Adrenal gland (tissue), 12 donors: Measurements from ENCODE around the gene PTPRN2. TPM values are rescaled to one million over a fixed set of nuclear protein-coding genes. Genes with fewer than 3 reads are reported as not detected.

Experiments
- DNase-seq, 7 donors: peaks; one replicate each; pipeline ENCODE4 v3.0.0-alpha.2; 2019 to 2020
- H3K27ac ChIP-seq, 5 donors: fragments of 200-600 bp; sonication (generic) in 4 of 5; 1 replicate in 3 of 5; 2 replicates in 2 of 5; pipeline versions ENCODE4 v1.5.1 to v1.8.0; 2016 to 2020; ENCODE audit warnings: mild to moderate bottlenecking in 1 of 5
- H3K27me3 ChIP-seq: fragments of 200-600 bp; 2 replicates; pipeline ENCODE4 v1.8.0; 2021
- H3K36me3 ChIP-seq, 2 donors: fragments of 200-600 bp; replicated peaks in 1 of 2; 1 replicate in 1 of 2; 2 replicates in 1 of 2; pipeline versions ENCODE4 v1.5.1 to v1.8.0; 2018 to 2022
- H3K4me1 ChIP-seq, 2 donors: fragments of 200-600 bp; replicated peaks in 1 of 2; 1 replicate in 1 of 2; 2 replicates in 1 of 2; pipeline versions ENCODE4 v1.5.1 to v1.8.0; 2018 to 2021
- H3K4me3 ChIP-seq, 4 donors: fragments of 200-600 bp; sonication (generic) in 3 of 4; one replicate each; pipeline ENCODE4 v1.5.1; 2016 to 2018
- H3K9me3 ChIP-seq, 3 donors: fragments of 200-600 bp; sonication (generic) in 1 of 3; replicated peaks in 1 of 3; 1 replicate in 2 of 3; 2 replicates in 1 of 3; pipeline versions ENCODE4 v1.5.1 to v1.8.0; 2016 to 2021
- CTCF ChIP-seq, 6 experiments: fragments of 450-650 bp in 4 of 6; fragments of 200-600 bp in 2 of 6; sonication (generic) in 1 of 6; IDR thresholded peaks; 1 replicate in 5 of 6; 2 replicates in 1 of 6; pipeline versions ENCODE4 v1.5.1 to v1.8.0; 2016 to 2021; ENCODE audit warnings: antibody characterized with exemption in 6 of 6, mild to moderate bottlenecking in 2 of 6, moderate library complexity in 1 of 6
- POLR2A ChIP-seq, 2 donors: fragments of 450-650 bp; IDR thresholded peaks; one replicate each; pipeline ENCODE4 v1.6.1; 2017; ENCODE audit warnings: antibody characterized with exemption in 2 of 2, mild to moderate bottlenecking in 2 of 2, moderate library complexity in 1 of 2
- WGBS, 4 donors: extraction: QIAGEN DNeasy Blood & Tissue Kit in 2 of 4; methylation state at CpG; one replicate each; pipeline versions ENCODE4 v1.1.5 to v1.1.7; 2013 to 2017; 5-methylcytosine and 5-hydroxymethylcytosine counted together
- intact Hi-C, 2 donors: fragments of 100-400 bp; cut with DNase I; formaldehyde crosslinking; loops; one replicate each; pipeline versions ENCODE4 v1.14.1 to v1.15.0; 2022 to 2023
- polyA plus RNA-seq, 3 donors: library from polyadenylated mRNA; stranded (reverse); fragments of 200-250 nt in 2 of 3; fragments of 350-450 nt in 1 of 3; fragmentation: Illumina TruSeq in 1 of 3; extraction: RNeasy Lipid Tissue Mini Kit (QIAGEN cat#74804) in 1 of 3; gene quantifications; one replicate each; pipeline ENCODE4 v1.2.3, GENCODE V29; 2013 to 2014
- total RNA-seq, 9 donors: library from RNA; depleted of rRNA in 4 of 9; stranded (reverse); fragments of >200 nt in 4 of 9; fragments of 120-200 nt in 1 of 9; fragmentation: NEBNext Ultra II Directional in 1 of 9; extraction: Animal tissue kit (Norgen Biotek cat#: 25700) in 1 of 9; gene quantifications; one replicate each; pipeline versions ENCODE4 v1.1.0 to v1.2.4, GENCODE V29; 2013 to 2023
- donor health status: healthy with polysubstance abuse.
- donor health status: Bipolar disorder and iron deficiency.
- donor health status: DM: yes; HTN: yes; CAD: no.
- donor health status: DM: no; HTN: no; CAD: no.
- donor health status: DM: no; HTN: no; CAD: no.
- donor health status: DM: yes; HTN: yes; CAD: no.

Gene PTPRN2
- total and polyA plus RNA-seq, 12 donors, result 2.2 to 16.2 (median 3.4) TPM

DNA sequence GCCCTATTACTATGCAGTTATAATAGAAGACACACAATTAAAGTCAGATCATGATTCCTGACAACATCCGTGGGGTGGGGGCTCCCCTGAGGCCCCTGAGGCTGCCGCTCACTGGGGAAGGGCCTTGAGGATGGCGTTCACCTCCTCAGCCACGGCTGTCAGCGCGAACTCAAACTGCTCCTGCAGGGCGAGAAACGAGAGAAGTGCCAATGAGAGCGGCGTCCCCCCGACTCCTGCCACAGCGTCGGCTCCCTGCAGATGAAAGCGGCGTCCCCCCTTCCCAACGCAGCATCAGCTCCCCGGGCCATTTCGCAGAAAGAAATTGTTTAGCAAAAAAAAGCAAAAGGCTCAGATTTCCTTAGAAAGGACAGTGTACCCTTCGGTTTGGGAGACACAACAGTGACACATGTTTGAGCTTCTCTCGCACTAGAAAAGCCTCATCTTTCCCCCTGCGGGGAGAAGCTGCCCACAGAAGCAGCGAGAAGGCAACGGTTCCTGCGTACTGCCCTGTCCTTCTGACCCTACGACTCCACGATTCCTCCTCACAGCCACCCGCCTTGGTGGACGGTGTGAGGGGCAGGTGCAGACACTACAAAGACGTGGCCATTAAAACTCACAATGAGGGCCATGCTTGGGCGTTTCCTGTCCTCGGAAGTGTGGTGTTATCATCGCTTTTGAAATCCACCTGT is 1046.9 kb downstream of the PTPRN2 start:
- 62 to 76% (median 74%) methylated on average over 30 to 32 of the region's 32 CpGs for WGBS, 4 donors

DNA sequence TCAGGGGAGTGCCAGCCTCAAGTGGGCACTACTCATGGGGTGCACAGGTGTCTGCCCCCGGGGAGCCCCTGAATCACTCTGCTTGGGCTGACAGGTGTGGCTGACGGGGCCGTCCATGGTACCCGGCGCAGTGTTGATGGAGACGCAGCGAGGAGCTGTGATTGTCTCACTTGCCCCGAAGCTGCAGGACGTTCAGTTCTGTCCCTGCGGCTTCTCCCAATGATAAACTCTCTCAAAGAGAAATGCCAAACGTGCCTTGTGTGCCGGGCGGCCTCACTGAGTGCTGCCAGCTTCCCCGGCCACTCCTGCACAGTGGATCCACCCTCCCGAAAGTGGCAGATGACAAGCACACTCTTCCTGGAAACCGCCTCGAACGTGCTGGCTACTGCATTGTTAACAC is 1047.6 kb downstream of the PTPRN2 start:
- no peak for DNase-seq
- TF ChIP-seq CTCF (IDR thresholded peaks at IDR 0.05), result no peak
- no peak for TF ChIP-seq POLR2A (IDR thresholded peaks at IDR 0.05)
- no peak overlapping the region for H3K27ac ChIP-seq
- WGBS, 4 donors, result 85 to 93% (median 88%) methylated on average over 18 of the region's 18 CpGs
- no peaks in the 10 kb centered on the region for H3K9me3 ChIP-seq
- H3K36me3 ChIP-seq, result no peaks in the 10 kb centered on the region
- intact Hi-C loops, result no loop called here
- H3K4me3 ChIP-seq, result no peak overlapping the region
- no peaks in the 10 kb centered on the region for H3K4me1 ChIP-seq
- no peaks in the 10 kb centered on the region for H3K27me3 ChIP-seq

More for the DNA sequence above, 1046.9 kb downstream of the PTPRN2 start:
- no peak for DNase-seq
- Histone ChIP-seq H3K4me1 (no peaks in the 10 kb centered on the region), H3K27me3 (no peaks in the 10 kb centered on the region), H3K27ac (no peak overlapping the region), H3K9me3 (no peaks in the 10 kb centered on the region), H3K36me3 (no peaks in the 10 kb centered on the region), H3K4me3 (no peak overlapping the region)
- intact Hi-C loops, result no loop called here
- TF ChIP-seq POLR2A (IDR thresholded peaks at IDR 0.05), result no peak
- TF ChIP-seq CTCF (IDR thresholded peaks at IDR 0.05), result no peak

DNA sequence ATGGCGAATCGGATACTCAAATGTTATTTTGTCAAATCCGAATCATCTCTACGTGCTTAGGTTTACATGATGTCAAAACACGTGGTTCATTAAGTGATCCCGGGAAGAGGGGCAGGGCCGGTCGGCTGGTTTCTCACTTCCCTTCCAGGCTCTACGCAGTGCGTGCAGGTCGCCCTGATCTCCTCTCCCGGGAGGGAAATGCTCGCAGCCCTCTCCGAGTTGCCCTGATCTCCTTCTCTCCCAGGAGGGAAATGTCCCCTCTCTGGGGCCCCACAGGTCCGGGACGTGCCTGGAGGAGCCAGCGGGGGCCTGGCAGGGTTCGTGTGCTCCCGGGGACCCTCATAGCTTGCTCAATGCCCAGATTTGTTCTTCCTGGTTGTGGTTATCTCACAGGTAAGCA is 1048.1 kb downstream of the PTPRN2 start:
- intact Hi-C loops, result no loop called here
- no peaks in the 10 kb centered on the region for H3K27me3 ChIP-seq
- no peaks in the 10 kb centered on the region for H3K9me3 ChIP-seq
- TF ChIP-seq CTCF (IDR thresholded peaks at IDR 0.05) (no peak), POLR2A (IDR thresholded peaks at IDR 0.05) (no peak)
- H3K27ac ChIP-seq, result no peak overlapping the region
- H3K4me1 ChIP-seq, result no peaks in the 10 kb centered on the region
- H3K36me3 ChIP-seq, result no peaks in the 10 kb centered on the region
- 86 to 92% (median 89%) methylated on average over 19 of the region's 19 CpGs for WGBS, 4 donors
- no peak overlapping the region for H3K4me3 ChIP-seq
- DNase-seq, result no peak

DNA sequence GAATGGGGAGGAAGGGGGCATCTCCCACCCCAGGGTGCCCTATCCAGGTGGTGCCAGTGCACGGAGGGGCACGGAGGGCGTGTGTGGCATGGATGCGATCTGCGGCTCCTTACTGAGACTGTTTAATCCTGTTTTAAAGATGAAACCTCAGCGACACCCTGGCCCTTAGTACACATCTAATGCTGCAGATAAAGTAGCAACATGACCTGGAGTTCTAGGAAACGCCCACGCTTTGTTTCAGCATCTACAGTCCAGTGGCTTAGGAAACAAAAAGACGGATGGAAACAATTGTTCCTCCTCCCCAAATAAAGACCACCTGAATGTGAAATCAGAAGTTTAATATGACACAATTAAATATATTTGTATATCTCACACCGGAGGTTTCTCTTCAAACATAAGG is 1048.9 kb downstream of the PTPRN2 start:
- Histone ChIP-seq H3K9me3 (no peaks in the 10 kb centered on the region), H3K4me1 (no peaks in the 10 kb centered on the region), H3K36me3 (no peaks in the 10 kb centered on the region), H3K27ac (no peak overlapping the region), H3K4me3 (no peak overlapping the region), H3K27me3 (no peaks in the 10 kb centered on the region)
- 84 to 90% (median 89%) methylated on average over 10 of the region's 10 CpGs for WGBS, 4 donors
- TF ChIP-seq CTCF (IDR thresholded peaks at IDR 0.05) (no peak), POLR2A (IDR thresholded peaks at IDR 0.05) (no peak)
- intact Hi-C loops, result no loop called here
- no peak for DNase-seq
